DOHH2 (cell line): Measurements from ENCODE around the gene SEMG2.

Experiments
- CTCF ChIP-seq: fragments of 200-600 bp; sonication (generic); IDR thresholded peaks from one replicate; pipeline ENCODE4 v1.5.1; 2014; ENCODE audit warnings: antibody characterized with exemption, mild to moderate bottlenecking, low read depth, low read length; ENCODE audit not compliant: poor library complexity, severe bottlenecking
- EZH2phosphoT487 ChIP-seq: fragments of 200-600 bp; sonication (generic); IDR thresholded peaks from 2 replicates; pipeline ENCODE4 v1.6.1; 2017; ENCODE audit warnings: borderline replicate concordance, mild to moderate bottlenecking, antibody characterized with exemption, low read length, moderate library complexity, mixed read lengths

- TF ChIP-seq CTCF, result no peak
- no peak for TF ChIP-seq EZH2phosphoT487
Observed at GRCh38 chr20:45189861-45190260, 31.3 kb upstream of the SEMG2 start.
